ENCODE measurements around the gene SYT3.

The SYT3 gene, protein sequence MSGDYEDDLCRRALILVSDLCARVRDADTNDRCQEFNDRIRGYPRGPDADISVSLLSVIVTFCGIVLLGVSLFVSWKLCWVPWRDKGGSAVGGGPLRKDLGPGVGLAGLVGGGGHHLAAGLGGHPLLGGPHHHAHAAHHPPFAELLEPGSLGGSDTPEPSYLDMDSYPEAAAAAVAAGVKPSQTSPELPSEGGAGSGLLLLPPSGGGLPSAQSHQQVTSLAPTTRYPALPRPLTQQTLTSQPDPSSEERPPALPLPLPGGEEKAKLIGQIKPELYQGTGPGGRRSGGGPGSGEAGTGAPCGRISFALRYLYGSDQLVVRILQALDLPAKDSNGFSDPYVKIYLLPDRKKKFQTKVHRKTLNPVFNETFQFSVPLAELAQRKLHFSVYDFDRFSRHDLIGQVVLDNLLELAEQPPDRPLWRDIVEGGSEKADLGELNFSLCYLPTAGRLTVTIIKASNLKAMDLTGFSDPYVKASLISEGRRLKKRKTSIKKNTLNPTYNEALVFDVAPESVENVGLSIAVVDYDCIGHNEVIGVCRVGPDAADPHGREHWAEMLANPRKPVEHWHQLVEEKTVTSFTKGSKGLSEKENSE

DNA sequence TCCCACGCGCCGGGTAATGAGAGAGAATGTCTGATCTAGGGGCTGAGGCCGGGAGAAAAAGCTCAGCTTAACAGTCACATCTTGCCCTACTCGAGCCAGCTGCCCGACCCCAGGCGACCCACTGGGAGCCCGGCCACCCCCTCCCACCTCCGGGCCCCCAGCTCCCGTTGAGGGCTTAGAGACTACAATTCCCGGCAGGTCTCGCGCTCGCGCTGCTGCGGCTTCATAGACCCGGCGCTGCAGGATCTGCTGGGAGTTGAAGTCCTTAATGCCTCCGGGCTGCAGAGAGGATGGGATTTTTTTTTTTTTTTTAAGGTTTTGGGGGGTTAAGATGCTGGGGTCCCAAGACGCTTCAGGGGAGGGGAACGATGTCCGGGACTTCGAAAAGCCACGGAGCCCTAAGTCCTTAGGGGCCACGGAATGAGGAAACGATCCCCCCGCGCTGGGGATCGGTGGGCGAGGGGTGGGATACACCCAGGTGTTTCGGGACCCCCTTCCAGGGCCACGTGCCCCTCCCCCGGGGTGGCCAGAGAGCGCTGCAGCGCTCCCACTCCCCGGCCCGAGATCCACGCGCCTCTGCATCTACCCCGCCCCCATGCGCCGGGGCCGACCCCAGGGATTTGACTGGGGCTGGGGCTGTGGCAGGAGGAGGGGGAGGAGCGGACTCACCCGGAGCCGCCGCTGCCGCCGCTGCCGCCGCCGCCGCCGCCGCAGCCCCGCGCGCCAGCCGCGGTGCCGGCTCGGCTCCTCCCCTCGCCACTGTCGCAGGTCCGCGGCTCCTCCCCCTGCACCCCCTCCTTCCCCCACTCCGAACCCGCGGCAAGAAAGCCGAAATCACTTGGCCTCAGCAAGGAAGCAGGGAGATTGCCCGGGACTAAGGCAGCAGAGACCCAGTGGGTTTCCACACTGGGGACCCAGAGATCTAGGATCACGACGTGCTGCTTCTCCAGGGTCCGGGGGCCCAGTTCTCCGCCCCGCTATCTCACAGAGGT is at the start of gene SYT3:
Gene SYT3, minus strand, starts transcription at position 761 of the 992 bp plus-strand sequence. CDS start 2,470 bp downstream, outside the sequence.
- peak; percentile 53 for DNase-seq

GRCh38 chr19:50688766-50689165 is 49.1 kb upstream of the SYT3 start:
- DNase-seq = no peak

GRCh38 chr19:50686310-50687032 is 46.8 kb upstream of the SYT3 start:
- DNase-seq = no peak

GRCh38 chr19:50679177-50680125 is 39.8 kb upstream of the SYT3 start:
- DNase-seq = peak; percentile 76

DNA sequence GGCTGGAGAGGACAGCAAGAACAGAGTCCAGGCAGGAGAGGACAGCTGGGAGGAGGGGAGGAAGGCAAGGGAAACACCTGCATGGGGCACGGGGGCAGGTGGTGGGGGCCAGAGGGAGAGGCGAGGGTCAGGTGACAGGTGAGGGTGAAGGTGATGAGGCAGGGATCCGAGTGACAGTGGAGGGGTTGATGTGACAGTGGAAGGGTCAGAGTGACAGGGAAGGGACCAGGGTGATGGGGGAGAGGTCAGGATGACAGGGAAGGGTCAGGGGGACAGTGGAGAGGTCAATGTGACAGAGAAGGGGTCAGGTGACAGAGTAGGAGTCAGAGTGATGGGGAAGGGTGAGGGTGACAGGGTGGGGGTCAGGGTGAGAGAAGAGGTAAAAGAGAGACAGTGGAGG is 38.6 kb upstream of the SYT3 start:
- no peak for DNase-seq

DNA sequence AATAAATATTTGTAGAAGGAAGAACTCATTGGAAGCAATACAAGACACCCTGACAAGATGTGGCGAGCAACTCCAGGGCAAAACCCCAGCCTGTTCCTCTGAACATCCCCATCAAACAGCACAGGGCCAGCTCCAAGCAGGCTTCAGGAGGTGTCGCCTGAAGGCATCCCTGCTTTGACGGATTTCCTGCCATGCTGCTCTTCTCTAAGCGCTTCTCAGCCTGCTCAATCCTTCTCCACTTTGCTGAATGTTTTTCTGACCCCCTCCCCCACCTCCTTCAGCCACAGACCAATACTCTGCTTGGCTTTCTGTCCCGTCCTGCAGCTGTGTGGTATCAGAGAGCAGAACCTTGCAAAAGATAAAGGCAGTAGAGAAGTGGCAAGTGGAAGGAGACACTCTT is 38.0 kb upstream of the SYT3 start:
- no peak for DNase-seq

DNA sequence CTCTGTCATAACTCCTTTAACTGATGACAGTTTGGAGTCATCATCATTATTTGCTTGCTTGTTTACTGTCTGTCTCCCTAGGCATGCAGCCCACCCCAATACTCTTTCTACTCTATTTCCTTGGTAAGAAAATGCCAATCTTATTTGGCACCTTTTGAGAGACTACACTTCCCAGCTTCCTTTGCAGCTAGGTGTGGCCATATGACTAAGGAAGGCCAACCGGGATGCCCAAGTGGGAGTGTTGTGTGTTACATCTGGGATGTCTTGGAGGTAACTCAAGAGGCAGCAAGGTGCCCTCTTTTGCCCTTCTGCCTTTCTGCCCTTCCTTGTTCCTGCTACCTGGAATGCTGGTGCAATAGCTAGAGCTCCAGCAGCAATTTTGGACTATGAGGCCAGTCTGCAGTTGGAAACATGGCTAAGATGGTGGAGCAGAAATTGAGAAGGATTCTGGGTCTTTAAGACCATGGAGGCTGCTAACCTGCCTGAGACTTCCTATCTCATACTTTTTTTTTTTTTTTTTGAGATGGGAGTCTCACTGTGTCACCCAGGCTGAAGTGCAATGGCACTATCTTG is 37.0 kb upstream of the SYT3 start:
- no peak for DNase-seq

DNA sequence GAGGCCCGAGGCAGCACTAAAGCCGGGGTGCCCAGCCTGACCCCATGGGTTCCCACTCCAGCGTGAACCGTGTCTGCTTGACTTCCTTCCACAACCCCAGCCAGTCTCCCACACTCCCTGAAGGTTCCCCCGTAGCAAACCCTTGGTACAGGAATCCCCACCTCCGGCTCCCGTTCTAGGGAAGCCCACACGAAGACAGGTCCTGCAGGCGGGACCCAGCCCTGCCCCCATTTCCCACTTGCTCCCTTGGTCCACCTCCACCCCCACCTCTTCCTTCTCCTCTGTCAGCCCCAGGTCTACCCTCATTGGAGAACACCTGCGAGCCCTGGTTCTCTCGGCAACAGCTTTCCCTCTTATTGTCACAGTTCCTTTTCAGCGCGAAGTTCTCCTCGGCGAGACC is 33.4 kb upstream of the SYT3 start:
- no peak for DNase-seq

DNA sequence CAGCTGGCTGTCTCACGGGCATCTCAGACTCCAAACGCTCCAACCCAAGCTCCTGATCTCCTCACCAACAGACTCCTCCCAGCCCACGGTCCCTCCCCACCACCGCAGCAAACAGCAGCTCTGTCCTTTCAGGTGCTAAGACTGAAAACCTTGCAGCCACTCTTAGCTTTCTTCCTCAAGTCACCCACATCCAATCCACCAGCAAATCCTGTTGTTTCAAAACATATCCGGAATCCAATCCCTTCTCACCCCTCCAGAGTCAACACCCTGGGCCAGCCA is 30.4 kb upstream of the SYT3 start:
- no peak for DNase-seq

DNA sequence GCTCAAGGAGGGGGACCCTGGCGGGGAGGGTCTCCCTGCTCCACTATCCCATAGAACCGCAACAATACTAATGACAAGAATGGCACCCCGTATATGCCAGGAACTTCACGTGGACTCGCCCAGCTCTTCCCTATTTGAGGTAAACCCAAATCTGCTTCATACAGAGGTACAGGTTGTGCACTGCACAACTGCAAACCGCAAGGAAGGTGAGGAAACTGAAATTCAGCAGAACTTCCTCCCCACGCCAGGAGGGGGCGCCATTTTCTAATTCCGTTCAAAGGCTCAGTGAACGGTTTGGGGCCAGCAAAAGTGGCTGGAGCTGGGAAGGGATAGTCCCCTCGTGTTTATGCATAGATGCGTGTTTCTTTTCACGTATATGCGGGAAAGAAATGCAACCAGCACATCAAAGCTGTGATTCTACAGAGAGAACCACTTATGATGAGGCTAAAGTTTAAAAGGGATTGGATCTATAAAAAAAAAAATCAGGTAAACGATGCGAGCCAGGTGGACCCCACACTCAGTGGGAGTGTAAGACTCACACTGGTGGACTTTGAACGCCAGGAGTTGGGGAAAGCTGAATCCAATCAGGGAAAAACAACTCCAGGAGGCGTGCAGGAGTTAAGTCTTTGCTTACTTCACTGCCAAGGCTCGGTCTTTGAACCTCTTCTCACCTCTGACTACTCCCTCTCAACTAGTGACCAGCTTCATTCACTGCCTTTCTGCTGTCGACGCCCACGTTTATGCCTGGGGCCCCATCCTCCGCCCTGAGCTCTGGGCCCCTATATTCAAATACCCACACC is 29.8 kb upstream of the SYT3 start:
- DNase-seq = peak; percentile 31

- no peak for DNase-seq
Measured at GRCh38 chr19:50668879-50669278, 29.2 kb upstream of the SYT3 start.

GRCh38 chr19:50668416-50668815 is 28.7 kb upstream of the SYT3 start:
- no peak for DNase-seq

- no peak for DNase-seq
Measured at GRCh38 chr19:50667759-50668231, 28.1 kb upstream of the SYT3 start.

DNA sequence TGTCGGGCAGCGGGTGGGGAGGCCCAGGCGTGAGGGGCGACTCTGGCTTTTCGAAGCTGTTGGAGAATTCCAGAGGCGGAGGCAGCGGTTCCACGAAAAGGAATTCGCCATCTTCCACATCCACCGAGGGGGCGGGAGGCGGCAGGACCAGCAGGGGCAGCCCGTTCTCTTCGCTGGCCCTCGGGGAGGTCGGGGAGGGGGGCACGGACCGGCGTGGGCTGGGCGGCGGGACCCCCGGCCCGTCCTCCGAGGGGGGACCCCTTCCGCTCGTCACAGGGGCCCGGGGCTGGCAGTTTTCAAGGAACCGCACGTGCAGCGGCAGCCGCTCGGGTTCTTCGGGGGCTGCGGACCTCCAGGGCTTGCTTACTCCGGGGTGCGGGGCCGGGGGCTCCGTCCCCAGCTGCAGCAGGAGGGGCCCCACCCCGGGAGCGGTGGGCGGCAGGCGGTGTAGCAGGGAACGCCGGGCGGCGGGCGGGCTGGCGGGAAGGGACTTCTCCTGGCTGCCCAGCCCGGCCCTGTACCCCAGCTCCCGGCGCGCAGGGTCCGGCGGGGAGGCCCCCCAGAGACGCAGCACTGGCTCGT is 27.6 kb upstream of the SYT3 start:
- DNase-seq = no peak

- DNase-seq = no peak
Measured at GRCh38 chr19:50666346-50667176, 26.9 kb upstream of the SYT3 start.

- no peak for DNase-seq
Measured at GRCh38 chr19:50664204-50664603, 24.5 kb upstream of the SYT3 start.

DNA sequence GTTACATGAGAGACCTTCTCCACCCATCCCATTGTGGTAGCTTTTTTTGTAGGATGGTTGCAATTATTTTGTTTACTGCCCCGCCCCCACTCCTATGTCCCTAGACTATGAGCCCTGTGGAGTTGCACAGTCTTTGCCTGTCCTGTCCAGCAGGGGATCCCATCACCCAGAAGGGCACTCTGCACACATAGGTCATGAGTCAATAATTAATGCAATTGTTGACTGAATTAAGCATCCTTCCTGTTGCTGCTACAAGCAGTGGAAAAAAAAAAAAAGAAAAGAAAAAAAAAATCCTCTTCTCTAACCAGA is 23.8 kb upstream of the SYT3 start:
- no peak for DNase-seq

DNA sequence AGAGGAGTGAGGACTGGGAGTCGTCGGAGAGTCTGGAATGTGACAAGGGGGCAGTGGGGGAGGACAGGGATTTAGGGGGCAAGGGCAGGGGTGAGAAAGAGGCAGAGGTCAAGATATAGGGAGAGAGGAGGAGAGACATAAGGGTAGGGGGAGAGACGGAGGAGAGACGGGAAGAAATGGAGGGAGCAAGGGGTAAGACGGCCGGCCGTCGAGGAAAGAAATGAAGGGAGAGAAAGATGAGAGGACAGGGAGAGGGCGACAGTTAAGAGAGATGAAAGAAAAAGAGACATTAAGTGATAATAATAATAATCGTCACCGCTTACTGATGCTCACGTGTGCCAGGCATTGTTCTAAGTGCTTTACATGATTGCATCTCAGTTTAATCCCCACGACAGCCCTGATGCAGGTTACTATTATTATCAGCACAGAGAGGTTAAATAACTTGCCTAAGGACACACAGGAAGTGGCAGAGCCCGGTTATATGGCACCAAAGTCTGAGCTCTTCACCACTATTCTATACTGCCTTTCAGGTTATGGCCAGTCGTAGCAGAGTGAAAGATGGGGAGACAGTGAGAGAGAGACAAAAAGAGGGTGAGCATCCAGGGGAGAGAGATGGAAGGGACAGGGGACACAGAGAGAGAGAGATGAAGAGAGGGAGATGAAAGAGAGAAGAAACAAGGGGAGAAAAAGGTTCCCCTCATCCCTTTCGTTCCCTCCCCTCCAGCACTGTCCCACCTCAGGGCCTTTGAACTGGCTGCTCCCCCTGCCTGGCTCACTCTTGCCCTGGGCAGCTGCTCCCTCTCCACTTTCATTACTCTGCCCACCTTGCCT is 23.2 kb upstream of the SYT3 start:
- DNase-seq = no peak

All from activated naive CD4-positive, alpha-beta T cell treated with anti-CD3 and anti-CD28 coated beads, Interleukin-2, amount 50 U/mL, for 16 hours (primary cell).